Measurements from ENCODE around the gene PCDHGA5.
"Not testable (repeated sequence)": the region's sequence is repeated elsewhere in the genome, so short reads cannot be mapped to it uniquely, and the experiment has no call there.

The PCDHGA5 gene

GRCh38 chr5:141407790-141408505 is 44.0 kb downstream of the PCDHGA5 start, which contains the start of gene PCDHGB6:
PCDHGB6 (plus strand) TSS chr5:141408021; CDS start chr5:141408203, 182 bp downstream.
- no CpG with 5 or more reads among the region's 51 CpGs for WGBS (ENCODE audit: extremely low coverage, insufficient coverage, low lambda C conversion rate)
- H4K5ac ChIP-seq (ENCODE audit: low read length); H3K27ac ChIP-seq (ENCODE audit: low read depth, low read length): not testable (repeated sequence)

DNA sequence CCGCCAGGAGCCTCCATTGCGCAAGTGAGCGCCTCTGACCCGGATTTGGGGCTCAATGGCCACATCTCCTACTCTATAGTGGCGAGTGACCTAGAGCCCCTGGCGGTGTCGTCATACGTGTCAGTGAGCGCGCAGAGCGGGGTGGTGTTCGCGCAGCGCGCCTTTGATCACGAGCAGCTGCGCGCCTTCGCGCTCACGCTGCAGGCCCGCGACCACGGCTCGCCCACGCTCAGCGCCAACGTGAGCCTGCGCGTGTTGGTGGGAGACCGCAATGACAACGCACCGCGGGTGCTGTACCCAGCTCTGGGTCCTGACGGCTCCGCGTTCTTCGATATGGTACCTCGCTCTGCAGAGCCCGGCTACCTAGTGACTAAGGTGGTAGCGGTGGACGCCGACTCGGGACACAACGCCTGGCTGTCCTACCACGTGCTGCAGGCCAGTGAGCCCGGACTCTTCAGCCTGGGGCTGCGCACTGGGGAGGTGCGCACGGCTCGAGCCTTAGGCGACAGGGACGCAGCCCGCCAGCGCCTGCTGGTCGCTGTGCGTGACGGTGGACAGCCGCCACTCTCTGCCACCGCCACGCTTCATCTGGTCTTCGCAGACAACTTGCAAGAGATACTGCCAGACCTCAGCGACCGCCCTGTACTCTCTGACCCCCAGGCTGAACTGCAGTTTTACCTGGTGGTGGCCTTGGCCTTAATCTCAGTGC is 45.8 kb downstream of the PCDHGA5 start:
- Histone ChIP-seq H2AK5ac (ENCODE audit: low read length) (no peak overlapping the region), H2BK120ac (ENCODE audit: low read depth, low read length) (no peak overlapping the region), H3K79me2 (ENCODE audit: control insufficient read depth, insufficient read depth, low read length) (no peaks in the 10 kb centered on the region), H3K27me3 (ENCODE audit: insufficient read depth, low read length, poor library complexity) (no peaks in the 10 kb centered on the region), H2BK15ac (replicated peaks; ENCODE audit: low read depth) (no peak overlapping the region), H3K56ac (ENCODE audit: low read length) (no peak overlapping the region), H3K4me3 (ENCODE audit: low read length) (no peak overlapping the region), H3K27ac (ENCODE audit: low read depth, low read length) (no peak overlapping the region), H3K18ac (ENCODE audit: low read length) (no peak overlapping the region), H3K4me1 (ENCODE audit: control insufficient read depth, low read depth, low read length) (no peaks in the 10 kb centered on the region), H3K79me1 (ENCODE audit: low read length) (no peaks in the 10 kb centered on the region), H3K23ac (ENCODE audit: low read length) (no peak overlapping the region), H3K4me2 (ENCODE audit: low read length) (no peak overlapping the region), H3K4ac (ENCODE audit: low read depth, low read length) (no peak overlapping the region), H4K8ac (ENCODE audit: low read depth, low read length) (no peak overlapping the region), H4K5ac (ENCODE audit: low read length) (no peak overlapping the region), H2BK5ac (ENCODE audit: low read length) (no peak overlapping the region), H3K36me3 (ENCODE audit: control insufficient read depth, insufficient read depth, low read length) (no peaks in the 10 kb centered on the region), H3K9ac (ENCODE audit: low read length) (no peak overlapping the region)
- WGBS (ENCODE audit: extremely low coverage, insufficient coverage, low lambda C conversion rate), result no CpG with 5 or more reads among the region's 64 CpGs
- DNase-seq, result no peak

More at GRCh38 chr5:141407790-141408505, 44.0 kb downstream of the PCDHGA5 start, which contains the start of gene PCDHGB6:
- Histone ChIP-seq H3K4me2 (ENCODE audit: low read length) (peak within 1 kb of the TSS; percentile 75), H3K4me3 (ENCODE audit: low read length) (peak within 1 kb of the TSS; percentile 53), H3K56ac (ENCODE audit: low read length) (peak within 1 kb of the TSS; percentile 80), H3K9ac (ENCODE audit: low read length) (peak within 1 kb of the TSS; percentile 67)
- not testable (repeated sequence) for H3K36me3 ChIP-seq (ENCODE audit: control insufficient read depth, insufficient read depth, low read length); H3K4ac ChIP-seq (ENCODE audit: low read depth, low read length); H4K8ac ChIP-seq (ENCODE audit: low read depth, low read length); H3K79me1 ChIP-seq (ENCODE audit: low read length); H2BK15ac ChIP-seq (replicated peaks; ENCODE audit: low read depth); H3K23ac ChIP-seq (ENCODE audit: low read length); H2BK120ac ChIP-seq (ENCODE audit: low read depth, low read length); H3K4me1 ChIP-seq (ENCODE audit: control insufficient read depth, low read depth, low read length); H2BK5ac ChIP-seq (ENCODE audit: low read length); H2AK5ac ChIP-seq (ENCODE audit: low read length); H3K27me3 ChIP-seq (ENCODE audit: insufficient read depth, low read length, poor library complexity); H3K18ac ChIP-seq (ENCODE audit: low read length); H3K79me2 ChIP-seq (ENCODE audit: control insufficient read depth, insufficient read depth, low read length)
- peak; percentile 84 for DNase-seq

GRCh38 chr5:141411575-141411974 is 47.6 kb downstream of the PCDHGA5 start:
- no peak overlapping the region for H3K18ac ChIP-seq (ENCODE audit: low read length)
- no peaks in the 10 kb centered on the region for H3K79me2 ChIP-seq (ENCODE audit: control insufficient read depth, insufficient read depth, low read length)
- no peak overlapping the region for H3K4me3 ChIP-seq (ENCODE audit: low read length)
- H3K27me3 ChIP-seq (ENCODE audit: insufficient read depth, low read length, poor library complexity), result no peaks in the 10 kb centered on the region
- H3K56ac ChIP-seq (ENCODE audit: low read length), result no peak overlapping the region
- no peak overlapping the region for H3K4ac ChIP-seq (ENCODE audit: low read depth, low read length)
- WGBS (ENCODE audit: extremely low coverage, insufficient coverage, low lambda C conversion rate), result no CpG with 5 or more reads among the region's 3 CpGs
- DNase-seq, result no peak
- H2BK120ac ChIP-seq (ENCODE audit: low read depth, low read length), result no peak overlapping the region
- no peaks in the 10 kb centered on the region for H3K79me1 ChIP-seq (ENCODE audit: low read length)
- no peaks in the 10 kb centered on the region for H3K36me3 ChIP-seq (ENCODE audit: control insufficient read depth, insufficient read depth, low read length)
- H2BK5ac ChIP-seq (ENCODE audit: low read length), result no peak overlapping the region
- no peak overlapping the region for H3K23ac ChIP-seq (ENCODE audit: low read length)
- no peak overlapping the region for H4K8ac ChIP-seq (ENCODE audit: low read depth, low read length)
- no peak overlapping the region for H4K5ac ChIP-seq (ENCODE audit: low read length)
- H2AK5ac ChIP-seq (ENCODE audit: low read length), result no peak overlapping the region
- no peak overlapping the region for H3K9ac ChIP-seq (ENCODE audit: low read length)
- H2BK15ac ChIP-seq (replicated peaks; ENCODE audit: low read depth), result no peak overlapping the region
- no peak overlapping the region for H3K27ac ChIP-seq (ENCODE audit: low read depth, low read length)
- H3K4me1 ChIP-seq (ENCODE audit: control insufficient read depth, low read depth, low read length), result no peaks in the 10 kb centered on the region
- H3K4me2 ChIP-seq (ENCODE audit: low read length), result no peak overlapping the region

DNA sequence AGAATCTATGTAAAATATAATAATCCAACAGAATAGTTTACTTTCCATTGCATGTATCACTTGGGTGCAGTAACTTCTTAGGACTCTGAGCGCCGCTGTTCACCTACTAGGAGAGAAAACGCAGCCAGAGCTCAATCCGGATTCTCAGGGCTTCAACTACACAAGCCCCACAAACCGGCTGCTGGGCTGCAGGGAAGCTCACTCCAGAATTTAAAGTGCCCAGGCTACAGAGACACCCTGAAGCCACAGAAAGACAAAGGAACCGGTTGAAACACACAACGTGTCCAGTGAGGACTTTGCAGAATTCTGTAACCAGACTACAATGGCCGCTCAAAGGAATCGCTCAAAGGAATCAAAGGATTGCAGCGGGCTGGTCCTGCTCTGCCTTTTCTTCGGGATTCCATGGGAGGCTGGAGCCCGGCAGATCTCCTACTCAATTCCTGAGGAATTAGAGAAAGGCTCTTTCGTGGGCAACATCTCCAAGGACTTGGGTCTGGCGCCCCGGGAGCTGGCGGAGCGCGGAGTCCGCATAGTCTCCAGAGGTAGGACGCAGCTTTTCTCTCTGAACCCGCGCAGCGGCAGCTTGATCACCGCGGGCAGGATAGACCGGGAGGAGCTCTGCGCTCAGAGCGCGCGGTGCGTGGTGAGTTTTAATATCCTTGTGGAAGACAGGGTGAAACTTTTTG is 49.0 kb downstream of the PCDHGA5 start, which contains the start of gene PCDHGA10:
Gene PCDHGA10, plus strand, starts transcription at position 134 of the 686 bp plus-strand sequence. Its CDS starts 189 bp downstream, at position 323.
- Histone ChIP-seq H3K18ac (ENCODE audit: low read length) (no peak within 1 kb of the TSS), H2BK15ac (replicated peaks; ENCODE audit: low read depth) (no peak within 1 kb of the TSS), H3K4me1 (ENCODE audit: control insufficient read depth, low read depth, low read length) (no peaks in the 10 kb centered on the region), H3K27ac (ENCODE audit: low read depth, low read length) (peak within 1 kb of the TSS; percentile 47), H2AK5ac (ENCODE audit: low read length) (no peak within 1 kb of the TSS), H3K4ac (ENCODE audit: low read depth, low read length) (no peak within 1 kb of the TSS), H3K79me1 (ENCODE audit: low read length) (no peaks in the 10 kb centered on the region), H4K8ac (ENCODE audit: low read depth, low read length) (no peak within 1 kb of the TSS), H3K79me2 (ENCODE audit: control insufficient read depth, insufficient read depth, low read length) (no peaks in the 10 kb centered on the region), H3K9ac (ENCODE audit: low read length) (peak within 1 kb of the TSS; percentile 74), H3K27me3 (ENCODE audit: insufficient read depth, low read length, poor library complexity) (no peaks in the 10 kb centered on the region), H4K5ac (ENCODE audit: low read length) (no peak within 1 kb of the TSS), H2BK120ac (ENCODE audit: low read depth, low read length) (no peak within 1 kb of the TSS), H3K4me3 (ENCODE audit: low read length) (peak within 1 kb of the TSS; percentile 64), H2BK5ac (ENCODE audit: low read length) (no peak within 1 kb of the TSS), H3K23ac (ENCODE audit: low read length) (no peak within 1 kb of the TSS), H3K4me2 (ENCODE audit: low read length) (peak within 1 kb of the TSS; percentile 37), H3K36me3 (ENCODE audit: control insufficient read depth, insufficient read depth, low read length) (no peaks in the 10 kb centered on the region), H3K56ac (ENCODE audit: low read length) (peak within 1 kb of the TSS; percentile 81)
- peak; percentile 87 for DNase-seq
- no CpG with 5 or more reads among the region's 31 CpGs for WGBS (ENCODE audit: extremely low coverage, insufficient coverage, low lambda C conversion rate)

DNA sequence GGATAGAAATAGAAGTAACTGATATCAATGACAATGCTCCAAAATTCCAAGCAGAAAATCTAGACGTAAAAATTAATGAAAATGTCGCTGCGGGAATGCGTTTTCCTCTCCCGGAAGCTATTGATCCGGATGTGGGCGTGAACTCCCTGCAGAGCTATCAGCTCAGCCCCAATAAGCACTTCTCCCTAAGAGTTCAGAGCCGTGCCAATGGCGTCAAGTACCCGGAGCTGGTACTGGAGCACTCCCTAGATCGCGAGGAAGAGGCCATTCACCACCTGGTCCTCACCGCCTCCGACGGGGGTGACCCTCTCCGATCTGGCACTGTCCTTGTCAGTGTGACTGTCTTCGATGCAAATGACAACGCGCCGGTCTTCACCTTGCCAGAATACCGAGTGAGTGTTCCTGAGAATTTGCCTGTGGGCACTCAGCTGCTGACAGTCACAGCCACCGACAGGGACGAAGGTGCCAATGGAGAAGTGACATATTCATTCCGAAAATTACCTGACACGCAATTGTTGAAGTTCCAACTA is 49.6 kb downstream of the PCDHGA5 start:
- Histone ChIP-seq H3K79me1 (ENCODE audit: low read length) (no peaks in the 10 kb centered on the region), H3K9ac (ENCODE audit: low read length) (peak overlapping the region; percentile 74), H3K18ac (ENCODE audit: low read length) (no peak overlapping the region), H3K4ac (ENCODE audit: low read depth, low read length) (no peak overlapping the region), H2AK5ac (ENCODE audit: low read length) (no peak overlapping the region), H3K79me2 (ENCODE audit: control insufficient read depth, insufficient read depth, low read length) (no peaks in the 10 kb centered on the region), H3K4me2 (ENCODE audit: low read length) (peak overlapping the region; percentile 28), H3K4me1 (ENCODE audit: control insufficient read depth, low read depth, low read length) (no peaks in the 10 kb centered on the region), H3K56ac (ENCODE audit: low read length) (peak overlapping the region; percentile 81), H4K5ac (ENCODE audit: low read length) (no peak overlapping the region), H2BK5ac (ENCODE audit: low read length) (no peak overlapping the region), H4K8ac (ENCODE audit: low read depth, low read length) (no peak overlapping the region), H2BK15ac (replicated peaks; ENCODE audit: low read depth) (no peak overlapping the region), H3K36me3 (ENCODE audit: control insufficient read depth, insufficient read depth, low read length) (no peaks in the 10 kb centered on the region), H2BK120ac (ENCODE audit: low read depth, low read length) (no peak overlapping the region), H3K23ac (ENCODE audit: low read length) (no peak overlapping the region), H3K4me3 (ENCODE audit: low read length) (peak overlapping the region; percentile 64), H3K27me3 (ENCODE audit: insufficient read depth, low read length, poor library complexity) (no peaks in the 10 kb centered on the region), H3K27ac (ENCODE audit: low read depth, low read length) (no peak overlapping the region)
- peak; percentile 48 for DNase-seq
- WGBS (ENCODE audit: extremely low coverage, insufficient coverage, low lambda C conversion rate), result no CpG with 5 or more reads among the region's 25 CpGs
